NCI-H748 (cell line): ENCODE data around the gene CAPG.

Source experiments
- DNase-seq: peaks from one replicate; lab custom pipeline; 2025; ENCODE audit not compliant: unreplicated experiment; lab: John Stamatoyannopoulos, UW

CAPG gene

GRCh38 chr2:85439025-85439472 is 28.9 kb upstream of the CAPG start:
- no peak for DNase-seq

- no peak for DNase-seq
Measured at GRCh38 chr2:85438201-85439024, 28.2 kb upstream of the CAPG start.

DNA sequence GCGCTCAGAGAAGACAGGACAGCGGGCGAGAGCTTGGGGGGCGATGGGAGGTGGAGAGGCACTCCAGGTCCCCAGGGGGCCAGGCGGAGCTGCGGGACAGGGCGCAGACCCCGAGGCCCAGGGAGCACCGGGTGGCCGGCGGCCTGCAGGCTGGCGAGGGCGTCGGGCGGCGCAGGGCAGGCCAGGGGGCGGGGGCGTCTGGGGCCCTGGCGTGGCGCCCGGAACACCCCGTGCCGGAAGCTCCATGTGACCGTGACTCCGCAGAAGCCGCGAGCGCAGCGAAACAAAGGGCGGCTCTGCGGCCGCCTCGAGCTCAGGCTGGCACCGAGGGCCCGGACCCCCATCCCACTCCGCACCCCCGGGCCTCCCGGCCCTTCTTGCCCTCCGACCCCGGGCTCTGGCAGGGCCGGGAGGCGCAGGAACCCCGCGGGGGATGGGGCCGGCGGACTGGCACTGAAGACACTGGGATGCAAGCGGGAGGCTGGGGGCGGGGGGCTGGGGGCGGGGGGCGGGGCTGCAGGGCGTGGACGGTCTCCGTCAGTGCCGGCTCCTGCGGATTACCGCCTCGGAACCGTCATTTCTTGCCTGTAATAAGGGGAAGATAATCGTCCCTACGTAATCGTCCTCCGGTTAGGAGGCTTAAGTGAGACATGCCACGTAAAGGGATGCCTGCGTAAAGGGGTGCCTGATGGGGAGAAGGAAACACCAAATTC is 27.5 kb upstream of the CAPG start:
- DNase-seq, result peak; percentile 79

- no peak for DNase-seq
Measured at GRCh38 chr2:85436836-85437487, 26.8 kb upstream of the CAPG start.

DNA sequence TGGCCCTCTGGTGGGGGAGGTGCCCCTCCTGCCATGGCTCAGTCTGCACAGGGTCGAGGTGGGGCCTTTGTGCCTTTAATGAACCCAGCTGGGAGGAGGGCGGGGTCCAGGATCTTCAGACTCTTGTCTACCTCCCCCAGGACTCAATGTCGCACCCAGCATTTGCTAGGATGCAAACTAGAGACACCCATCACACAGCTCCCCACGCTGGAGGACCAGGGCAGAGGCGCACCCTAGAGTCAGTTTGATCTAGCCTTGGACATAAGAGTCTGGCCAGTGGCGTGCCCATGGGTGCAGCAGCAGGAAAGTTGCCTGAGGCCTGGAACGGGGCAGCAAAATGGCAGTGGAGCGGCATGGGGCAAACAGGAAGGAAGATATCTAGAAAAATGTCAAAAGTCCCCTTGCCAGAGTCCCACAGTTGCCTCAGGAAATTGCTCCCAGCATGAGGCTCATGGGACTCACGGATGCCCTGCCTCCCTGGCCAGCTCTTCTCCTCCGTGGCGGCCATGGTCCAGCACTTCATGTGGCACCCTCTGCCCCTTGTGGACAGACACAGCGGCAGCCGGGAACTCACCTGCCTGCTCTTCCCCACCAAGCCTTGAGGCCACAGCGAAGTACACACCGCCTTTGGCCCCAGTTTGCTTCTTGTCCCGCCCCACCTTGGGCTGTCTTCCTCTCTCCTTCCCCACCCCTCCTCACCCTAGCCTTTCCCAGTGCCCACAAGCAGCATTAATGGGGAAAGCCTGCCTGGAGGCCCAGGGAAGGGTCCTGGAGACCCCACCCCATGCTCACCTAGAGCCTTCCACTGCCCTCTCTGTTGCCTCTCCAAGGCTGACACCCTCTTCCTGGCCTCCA is 26.0 kb upstream of the CAPG start:
- no peak for DNase-seq

- DNase-seq, result no peak
Measured at GRCh38 chr2:85435220-85435958, 25.2 kb upstream of the CAPG start.

GRCh38 chr2:85434696-85435095 is 24.5 kb upstream of the CAPG start:
- DNase-seq, result no peak

DNA sequence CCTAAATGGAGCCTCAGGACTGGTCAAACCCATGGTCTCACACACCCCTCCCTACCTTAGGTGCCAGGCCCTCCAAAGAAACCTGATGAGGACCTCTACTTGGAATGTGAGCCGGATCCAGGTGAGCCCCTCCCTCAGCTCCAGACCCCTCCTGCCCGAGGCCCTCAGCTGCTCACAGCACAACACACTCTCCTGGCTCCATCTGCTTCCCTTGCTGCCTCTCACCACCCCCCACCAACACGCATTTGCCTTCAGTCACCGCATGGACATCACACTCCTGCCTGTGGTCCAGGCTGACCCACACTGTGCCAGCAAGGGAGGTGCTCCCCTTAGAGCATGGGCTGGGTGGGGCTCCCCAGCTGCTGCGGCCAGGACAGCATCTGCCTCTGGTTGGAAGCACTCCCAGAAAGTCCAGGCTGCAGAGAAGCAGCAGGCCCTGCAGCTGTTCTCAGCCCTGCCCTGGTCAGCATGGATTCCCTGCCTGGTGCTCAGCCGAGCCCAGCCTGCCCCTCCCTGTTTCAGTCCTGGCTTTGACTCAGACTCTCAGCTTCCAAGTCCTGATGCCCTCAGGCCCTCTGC is 23.4 kb upstream of the CAPG start:
- DNase-seq, result peak; percentile 5

DNA sequence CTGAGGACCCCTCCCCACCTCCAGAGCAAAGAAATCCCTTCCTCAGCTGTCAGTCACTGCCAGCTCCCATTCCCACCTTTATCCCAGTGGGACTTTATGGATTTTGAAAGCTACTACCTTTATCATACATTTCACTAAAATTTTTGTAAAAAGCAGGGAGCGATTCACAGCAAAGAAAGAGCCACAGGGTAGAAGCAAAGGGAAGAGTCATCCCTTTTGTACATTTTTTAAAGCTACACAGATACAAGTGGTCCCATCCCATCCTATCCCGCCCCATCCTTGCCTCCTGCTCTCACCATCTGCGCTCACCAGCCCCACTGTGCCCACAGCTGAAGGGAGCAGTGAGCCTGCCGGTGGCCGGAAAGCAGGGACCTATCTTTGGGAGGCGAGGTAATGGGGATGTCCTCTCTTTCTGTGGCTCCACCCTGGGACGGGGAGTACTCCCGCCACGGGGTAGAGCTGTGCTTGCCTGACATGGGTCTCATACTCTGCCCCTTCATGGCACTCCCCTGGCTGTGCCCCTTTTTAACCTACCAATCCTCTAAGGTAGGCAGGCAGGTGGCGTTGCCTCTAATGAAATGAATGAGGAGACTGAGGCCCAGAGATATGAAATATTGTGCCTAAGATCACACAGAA is 21.5 kb upstream of the CAPG start:
- no peak for DNase-seq

GRCh38 chr2:85430752-85431569 is 20.8 kb upstream of the CAPG start:
- DNase-seq, result peak; percentile 2

- no peak for DNase-seq
Measured at GRCh38 chr2:85429924-85430289, 19.7 kb upstream of the CAPG start.

DNA sequence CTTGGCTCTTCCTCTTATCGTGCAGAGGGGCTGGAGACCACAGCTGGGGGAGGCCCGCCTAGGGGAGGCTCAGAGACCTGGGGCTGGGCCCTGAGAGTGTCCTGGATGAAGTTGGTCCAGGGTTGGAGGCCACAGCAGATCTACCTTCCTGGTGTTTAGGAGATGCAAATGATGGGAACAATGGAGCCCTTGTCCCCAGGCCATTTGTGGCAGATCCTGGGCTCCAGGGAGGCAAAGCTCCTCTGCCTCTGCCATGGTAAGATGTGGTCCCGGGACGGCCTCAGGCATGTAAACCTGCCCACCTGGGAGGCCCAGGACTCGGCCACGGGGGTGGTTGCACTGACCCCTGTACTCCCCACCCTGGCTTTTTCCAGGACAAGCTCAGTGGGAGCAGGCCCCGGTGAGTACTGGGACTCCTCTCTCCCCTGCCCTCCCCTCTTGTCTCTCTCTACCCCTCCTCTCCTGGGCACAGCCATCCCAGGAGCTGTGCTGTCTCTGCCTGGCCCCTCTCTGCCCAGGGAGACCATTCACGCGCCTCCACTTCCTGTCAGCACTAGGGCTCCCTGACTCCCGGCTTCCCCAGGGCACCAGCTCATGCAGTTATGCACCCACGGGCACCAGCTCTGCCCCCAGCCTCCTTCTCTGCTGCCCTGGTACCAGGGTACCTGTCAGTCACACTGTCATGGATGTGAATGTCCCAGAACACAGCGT is 19.2 kb upstream of the CAPG start:
- DNase-seq, result no peak

DNA sequence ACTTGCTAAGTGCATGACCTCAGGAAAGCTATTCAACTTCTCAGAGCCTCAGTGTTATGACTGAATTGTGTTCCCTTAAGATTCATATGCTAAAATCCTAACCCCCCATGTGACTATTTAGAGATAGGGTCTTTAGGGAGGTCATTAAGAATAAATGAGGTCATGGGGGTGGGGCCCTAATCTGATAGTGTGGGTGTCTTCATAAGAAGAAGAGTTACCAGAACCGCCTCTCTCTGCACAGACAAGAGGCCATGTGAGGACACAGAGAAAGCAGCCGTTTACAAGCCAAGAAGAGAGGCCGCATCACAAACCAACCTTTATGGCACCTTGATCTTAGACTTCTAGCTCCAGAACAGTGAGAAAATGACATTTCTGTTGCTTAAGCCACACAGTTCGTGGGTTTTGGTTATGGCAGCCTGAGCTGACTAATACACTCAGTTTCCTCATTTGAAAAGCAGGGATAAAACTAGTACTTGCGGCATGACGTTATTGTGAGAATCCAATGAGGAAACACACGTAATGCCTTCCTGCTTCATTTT is 18.2 kb upstream of the CAPG start:
- DNase-seq, result no peak

DNA sequence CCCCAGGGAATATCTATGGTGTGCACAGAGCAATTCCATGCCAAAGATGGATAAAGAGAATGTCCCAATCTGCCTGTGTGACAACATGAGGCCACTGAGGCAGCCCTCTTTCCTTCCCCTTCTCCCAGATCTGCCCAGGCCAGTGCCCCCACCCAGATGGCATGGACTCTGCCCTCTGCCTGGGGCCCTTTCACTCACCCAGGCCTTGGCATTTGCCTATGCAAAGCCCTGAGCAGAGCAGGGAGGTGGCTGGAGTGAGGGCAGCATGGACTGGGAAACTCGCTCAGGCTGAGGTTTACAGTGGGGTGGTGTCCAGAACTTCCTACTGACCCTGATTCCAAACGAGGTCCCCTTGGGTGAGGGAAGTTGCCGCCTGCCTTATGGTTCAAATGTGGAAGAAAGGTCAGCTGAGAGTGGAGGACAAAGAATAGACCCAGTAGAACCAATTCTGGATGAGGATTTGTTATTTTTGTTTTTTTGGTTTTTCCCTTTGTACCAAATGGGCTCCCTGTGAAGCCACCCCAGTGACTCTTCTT is 17.2 kb upstream of the CAPG start:
- no peak for DNase-seq

- no peak for DNase-seq
Measured at GRCh38 chr2:85425588-85425987, 15.4 kb upstream of the CAPG start.

GRCh38 chr2:85423525-85423924 is 13.4 kb upstream of the CAPG start:
- DNase-seq, result no peak

DNA sequence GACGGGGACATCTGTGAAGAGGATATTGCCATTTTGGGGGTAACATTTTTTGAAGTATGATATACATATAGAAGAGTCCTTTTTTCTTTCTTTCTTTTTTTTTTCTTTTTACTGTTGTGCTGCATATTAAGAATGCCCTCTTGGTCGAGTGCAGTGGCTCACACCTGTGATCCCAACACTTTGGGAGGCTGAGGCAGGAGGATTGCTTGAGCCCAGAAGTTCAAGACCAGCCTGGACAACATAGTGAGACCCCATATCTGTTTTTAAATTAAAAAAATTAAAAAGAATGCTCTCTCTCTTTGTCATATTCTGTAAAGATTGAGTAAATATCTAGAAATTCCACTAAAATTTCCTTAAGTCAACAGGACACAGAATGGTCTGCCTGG is 11.9 kb upstream of the CAPG start:
- DNase-seq, result no peak
